ENCODE data around the gene PLCH1.
"Not testable (repeated sequence)": the region's sequence is repeated elsewhere in the genome, so short reads cannot be mapped to it uniquely, and the experiment has no call there.

The PLCH1 gene

DNA sequence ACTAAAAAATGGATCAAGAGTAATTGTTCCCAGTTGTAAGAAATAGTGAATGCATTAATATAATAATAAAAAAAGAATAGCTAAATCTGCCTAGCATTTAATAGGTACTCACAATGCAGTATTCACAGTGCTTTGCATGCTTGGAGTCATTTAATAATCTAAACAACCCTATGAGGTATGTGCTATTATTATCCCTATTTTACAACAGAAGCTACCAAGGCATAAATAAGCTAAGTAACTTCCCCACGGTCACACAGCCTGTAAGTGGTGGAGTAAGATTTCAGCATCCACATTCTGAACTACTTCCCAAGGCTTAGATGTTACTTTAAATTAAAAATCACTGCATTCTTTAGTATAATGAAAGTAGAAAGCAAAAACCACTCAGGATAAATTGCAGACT lies 102.9 kb downstream of the PLCH1 start:
- no peak overlapping the region for H3K4me3 ChIP-seq (replicated peaks; ENCODE audit: low read depth, low read length)
- TF ChIP-seq, protein P1, sequence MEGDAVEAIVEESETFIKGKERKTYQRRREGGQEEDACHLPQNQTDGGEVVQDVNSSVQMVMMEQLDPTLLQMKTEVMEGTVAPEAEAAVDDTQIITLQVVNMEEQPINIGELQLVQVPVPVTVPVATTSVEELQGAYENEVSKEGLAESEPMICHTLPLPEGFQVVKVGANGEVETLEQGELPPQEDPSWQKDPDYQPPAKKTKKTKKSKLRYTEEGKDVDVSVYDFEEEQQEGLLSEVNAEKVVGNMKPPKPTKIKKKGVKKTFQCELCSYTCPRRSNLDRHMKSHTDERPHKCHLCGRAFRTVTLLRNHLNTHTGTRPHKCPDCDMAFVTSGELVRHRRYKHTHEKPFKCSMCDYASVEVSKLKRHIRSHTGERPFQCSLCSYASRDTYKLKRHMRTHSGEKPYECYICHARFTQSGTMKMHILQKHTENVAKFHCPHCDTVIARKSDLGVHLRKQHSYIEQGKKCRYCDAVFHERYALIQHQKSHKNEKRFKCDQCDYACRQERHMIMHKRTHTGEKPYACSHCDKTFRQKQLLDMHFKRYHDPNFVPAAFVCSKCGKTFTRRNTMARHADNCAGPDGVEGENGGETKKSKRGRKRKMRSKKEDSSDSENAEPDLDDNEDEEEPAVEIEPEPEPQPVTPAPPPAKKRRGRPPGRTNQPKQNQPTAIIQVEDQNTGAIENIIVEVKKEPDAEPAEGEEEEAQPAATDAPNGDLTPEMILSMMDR (IDR thresholded peaks at IDR 0.05; ENCODE audit: low read depth, low read length, missing control alignments) = no peak
- DNase-seq (ENCODE audit: extremely low read depth, low read depth) = no peak

GRCh38 chr3:155640098-155640497 lies 104.8 kb downstream of the PLCH1 start:
- no peak overlapping the region for H3K4me3 ChIP-seq (replicated peaks; ENCODE audit: low read depth, low read length)
- TF ChIP-seq, protein P1 (IDR thresholded peaks at IDR 0.05; ENCODE audit: low read depth, low read length, missing control alignments) = no peak
- no peak for DNase-seq (ENCODE audit: extremely low read depth, low read depth)

DNA sequence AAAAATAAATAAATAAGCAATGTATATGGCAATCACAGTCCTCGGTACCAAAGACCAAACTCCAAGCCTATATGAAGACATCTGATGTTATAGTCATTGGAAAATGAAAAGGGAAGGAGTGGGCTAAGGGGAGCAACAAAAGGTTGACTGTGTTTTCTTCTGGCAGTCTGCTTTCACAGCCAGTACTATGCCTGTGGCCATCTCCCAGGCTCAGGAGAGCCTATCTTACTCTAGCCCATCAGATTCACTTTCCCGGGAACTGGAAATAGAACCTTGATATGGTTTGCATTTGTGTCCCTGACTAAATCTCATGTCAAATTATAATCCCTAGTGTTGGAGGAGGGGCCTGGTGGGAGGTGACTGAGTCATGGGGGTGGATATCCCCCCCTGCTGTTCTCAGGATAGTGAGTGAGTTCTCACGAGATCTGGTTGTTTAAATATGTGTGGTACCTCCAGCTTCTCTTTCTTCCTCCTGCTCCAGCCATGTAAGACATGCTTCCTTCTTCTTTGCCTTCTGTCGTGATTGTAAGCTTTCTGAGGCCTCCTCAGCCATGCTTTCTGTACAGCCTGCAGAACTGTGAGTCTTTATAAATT lies 105.3 kb downstream of the PLCH1 start:
- no peak overlapping the region for H3K4me3 ChIP-seq (replicated peaks; ENCODE audit: low read depth, low read length)

DNA sequence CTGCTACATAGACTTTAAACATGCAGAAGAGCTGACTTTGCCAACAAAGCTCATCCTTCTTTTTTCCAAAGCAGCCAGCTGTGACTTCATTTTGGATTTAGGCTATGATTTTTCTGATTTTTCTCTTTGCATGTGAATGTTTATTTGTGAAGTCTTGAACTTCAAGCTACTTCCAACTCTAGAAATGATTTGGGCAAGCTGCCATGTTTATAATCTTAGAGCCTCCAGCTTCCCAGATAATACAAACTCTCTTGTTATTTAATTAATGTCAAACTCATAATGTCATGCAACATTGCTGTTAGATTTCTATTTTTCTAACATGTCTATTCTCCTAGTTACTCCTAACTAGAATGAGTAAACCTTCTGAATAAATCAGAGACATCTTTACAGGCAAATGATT lies 106.4 kb downstream of the PLCH1 start:
- not testable (repeated sequence) for DNase-seq (ENCODE audit: extremely low read depth, low read depth); H3K4me3 ChIP-seq (replicated peaks; ENCODE audit: low read depth, low read length)

More for the DNA sequence above, 105.3 kb downstream of the PLCH1 start:
- no peak for DNase-seq (ENCODE audit: extremely low read depth, low read depth)
- TF ChIP-seq, protein P1 (IDR thresholded peaks at IDR 0.05; ENCODE audit: low read depth, low read length, missing control alignments) = no peak

DNA sequence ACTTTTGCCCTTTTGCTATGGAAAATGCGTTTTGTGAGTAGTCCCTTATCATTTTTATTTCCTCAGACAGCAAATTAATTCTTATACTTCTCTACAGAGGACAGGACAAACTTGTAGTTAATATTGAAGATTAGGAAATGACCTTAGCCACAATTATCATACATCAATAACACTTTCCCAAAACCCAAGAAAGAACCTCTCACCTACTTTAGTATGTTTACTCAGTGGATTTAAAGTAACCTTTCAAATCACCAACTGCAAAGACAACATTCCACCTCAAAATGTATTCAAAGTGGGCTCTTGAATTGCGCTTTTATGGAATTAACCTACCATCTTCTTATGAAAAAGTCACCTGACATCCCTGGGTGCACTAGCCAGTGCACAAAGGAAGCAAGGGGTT lies 107.3 kb downstream of the PLCH1 start:
- no peak overlapping the region for H3K4me3 ChIP-seq (replicated peaks; ENCODE audit: low read depth, low read length)
- TF ChIP-seq, protein P1 (IDR thresholded peaks at IDR 0.05; ENCODE audit: low read depth, low read length, missing control alignments) = no peak
- DNase-seq (ENCODE audit: extremely low read depth, low read depth) = no peak

GRCh38 chr3:155635056-155635455 lies 109.8 kb downstream of the PLCH1 start:
- TF ChIP-seq, protein P1 (IDR thresholded peaks at IDR 0.05; ENCODE audit: low read depth, low read length, missing control alignments) = no peak
- DNase-seq (ENCODE audit: extremely low read depth, low read depth) = no peak
- H3K4me3 ChIP-seq (replicated peaks; ENCODE audit: low read depth, low read length) = no peak overlapping the region

DNA sequence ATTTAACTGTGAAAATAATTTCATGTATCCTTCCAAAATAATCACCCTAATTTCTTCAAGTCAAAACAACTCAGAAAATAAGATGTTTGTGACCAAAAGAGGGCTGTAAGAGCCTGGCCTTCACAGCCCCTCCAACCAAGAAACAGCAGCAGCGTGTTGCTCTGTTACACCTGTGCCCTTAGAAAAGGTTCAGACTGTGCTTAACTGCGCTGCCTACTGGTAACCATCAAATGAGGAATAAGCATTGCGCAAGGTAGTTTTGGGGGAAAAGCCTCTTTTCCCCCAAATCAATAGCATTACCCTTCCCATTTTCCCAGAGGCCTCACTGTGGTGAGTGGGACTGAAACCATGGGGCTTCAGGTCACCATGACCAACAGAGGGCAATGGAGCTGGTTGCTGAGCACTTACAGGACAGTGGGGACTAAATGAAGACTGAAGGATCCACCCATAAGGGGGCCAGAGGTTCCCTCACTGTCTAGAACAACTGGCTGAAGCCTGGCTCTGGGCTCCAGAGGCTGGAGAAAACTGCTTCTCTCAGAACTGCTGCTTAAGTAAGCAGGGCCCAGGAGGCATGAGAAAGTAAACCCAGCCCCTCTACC lies 110.7 kb downstream of the PLCH1 start:
- H3K4me3 ChIP-seq (replicated peaks; ENCODE audit: low read depth, low read length) = no peak overlapping the region
- TF ChIP-seq, protein P1 (IDR thresholded peaks at IDR 0.05; ENCODE audit: low read depth, low read length, missing control alignments) = no peak
- no peak for DNase-seq (ENCODE audit: extremely low read depth, low read depth)

Data from HFF-Myc (cell line).